BLaER1 (cell line): ENCODE data around the gene LRRC56.

Experiments
- H3K27ac ChIP-seq: shearing (Covaris generic); formaldehyde crosslinking; 2 replicates; pipeline ENCODE4 v1.8.1; 2022
- H3K27me3 ChIP-seq: shearing (Covaris generic); formaldehyde crosslinking; 2 replicates; pipeline ENCODE4 v1.8.1; 2022
- H3K36me3 ChIP-seq: shearing (Covaris generic); formaldehyde crosslinking; 2 replicates; pipeline ENCODE4 v1.8.1; 2022
- H3K4me1 ChIP-seq: shearing (Covaris generic); formaldehyde crosslinking; 2 replicates; pipeline ENCODE4 v1.8.1; 2022
- H3K4me2 ChIP-seq: shearing (Covaris generic); formaldehyde crosslinking; 2 replicates; pipeline ENCODE4 v1.8.1; 2022
- H3K4me3 ChIP-seq: shearing (Covaris generic); formaldehyde crosslinking; 2 replicates; pipeline ENCODE4 v1.8.1; 2022
- H3K9ac ChIP-seq: shearing (Covaris generic); formaldehyde crosslinking; 2 replicates; pipeline ENCODE4 v1.8.1; 2022
- H3K9me3 ChIP-seq: shearing (Covaris generic); formaldehyde crosslinking; 2 replicates; pipeline ENCODE4 v1.8.1; 2022
- H4K20me1 ChIP-seq: shearing (Covaris generic); formaldehyde crosslinking; 2 replicates; pipeline ENCODE4 v1.8.1; 2022
- Cebpa-rat ChIP-seq: shearing (Covaris generic); IDR thresholded peaks from 2 replicates; pipeline ENCODE4 v1.8.1; 2022

Gene LRRC56

DNA sequence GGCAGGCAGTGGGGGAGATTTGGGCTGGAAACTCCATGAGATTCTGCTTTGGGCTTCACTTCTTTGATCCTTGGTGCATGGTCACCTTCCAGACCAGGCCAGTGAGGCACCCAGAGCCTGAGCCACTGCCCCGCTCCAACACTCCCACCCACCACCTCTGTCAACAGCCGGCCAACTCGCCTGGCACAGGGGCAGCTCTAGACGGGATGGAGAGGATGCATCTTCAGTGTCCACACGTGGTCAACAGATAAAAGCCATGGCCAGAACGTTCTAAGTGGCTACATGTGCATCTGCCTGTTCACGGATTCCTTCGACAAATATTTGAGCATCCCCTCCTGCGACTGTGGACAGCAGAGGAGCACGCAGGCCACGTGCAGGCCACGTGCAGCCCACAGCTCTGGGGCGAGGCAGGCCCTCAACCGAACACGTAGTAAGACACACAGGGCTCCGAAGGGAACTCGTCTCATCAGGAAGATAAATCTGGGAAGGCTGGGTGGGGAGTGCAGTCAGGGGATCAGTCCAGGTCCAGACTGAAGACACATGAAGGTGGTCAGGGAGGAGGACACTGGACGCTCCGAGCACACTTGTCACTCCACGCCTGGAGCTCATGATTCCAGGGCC lies 1.2 kb downstream of the LRRC56 start:
- TF ChIP-seq Cebpa-rat = no peak
- Histone ChIP-seq H3K4me3 (peak overlapping the region; percentile 97; the same call in 1 of the 2 replicates), H3K9ac (peak overlapping the region; percentile 92), H3K27me3 (no peaks in the 10 kb centered on the region), H3K9me3 (no peaks in the 10 kb centered on the region), H3K4me1 (peaks cover 62% of the 10 kb centered on the region), H4K20me1 (peaks cover 22% of the 10 kb centered on the region), H3K36me3 (peaks cover 6% of the 10 kb centered on the region), H3K27ac (peak overlapping the region; percentile 99), H3K4me2 (peak overlapping the region; percentile 100)

GRCh38 chr11:539971-540481 lies 2.7 kb downstream of the LRRC56 start:
- Histone ChIP-seq H3K4me2 (no peak overlapping the region), H3K9ac (no peak overlapping the region), H3K27ac (0 out of 2 replicates have a peak overlapping the region, but pooled peaks have one; percentile 46), H3K27me3 (no peaks in the 10 kb centered on the region), H3K36me3 (no peaks in the 10 kb centered on the region), H3K4me3 (no peak overlapping the region), H3K9me3 (no peaks in the 10 kb centered on the region), H4K20me1 (peaks cover 7% of the 10 kb centered on the region; the same call in 1 of the 2 replicates), H3K4me1 (peaks cover 51% of the 10 kb centered on the region)
- TF ChIP-seq Cebpa-rat = no peak

GRCh38 chr11:540583-541432 lies 3.5 kb downstream of the LRRC56 start:
- no peak for TF ChIP-seq Cebpa-rat
- peak overlapping the region; percentile 46 for H3K4me2 ChIP-seq
- no peaks in the 10 kb centered on the region for H3K36me3 ChIP-seq
- H3K9me3 ChIP-seq = no peaks in the 10 kb centered on the region
- H3K27ac ChIP-seq = peak overlapping the region; percentile 31
- H3K27me3 ChIP-seq = no peaks in the 10 kb centered on the region
- H3K4me3 ChIP-seq = no peak overlapping the region
- peaks cover 7% of the 10 kb centered on the region; the same call in 1 of the 2 replicates for H4K20me1 ChIP-seq
- peak overlapping the region; percentile 58 for H3K9ac ChIP-seq
- H3K4me1 ChIP-seq = peaks cover 51% of the 10 kb centered on the region

DNA sequence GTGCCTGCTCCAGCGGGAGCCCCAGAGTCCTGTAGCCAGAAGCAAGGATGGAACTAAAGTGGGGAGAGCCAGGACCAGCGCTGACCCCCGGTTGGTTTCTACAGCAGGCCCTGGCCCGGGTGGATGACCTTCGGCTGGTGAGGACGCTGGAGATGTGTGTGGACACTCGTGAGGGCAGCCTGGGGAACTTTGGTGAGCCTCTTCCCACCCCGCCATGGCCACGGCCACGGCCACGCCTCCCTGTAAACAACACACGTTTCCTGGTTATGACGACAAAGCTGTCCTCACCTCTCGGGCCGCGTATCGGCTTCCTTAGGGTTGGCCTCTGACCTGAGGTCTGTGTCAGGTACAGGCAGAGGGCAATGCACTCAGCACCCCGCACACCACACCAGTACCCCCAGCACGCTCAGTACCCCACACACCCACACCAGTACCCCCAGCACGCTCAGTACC lies 4.1 kb downstream of the LRRC56 start:
- no peak for TF ChIP-seq Cebpa-rat
- H4K20me1 ChIP-seq = peaks cover 7% of the 10 kb centered on the region; the same call in 1 of the 2 replicates
- 0 out of 2 replicates have a peak overlapping the region, but pooled peaks have one; percentile 31 for H3K27ac ChIP-seq
- no peaks in the 10 kb centered on the region for H3K36me3 ChIP-seq
- no peaks in the 10 kb centered on the region for H3K27me3 ChIP-seq
- peaks cover 45% of the 10 kb centered on the region for H3K4me1 ChIP-seq
- H3K9me3 ChIP-seq = no peaks in the 10 kb centered on the region
- no peak overlapping the region for H3K4me3 ChIP-seq
- no peak overlapping the region for H3K9ac ChIP-seq
- H3K4me2 ChIP-seq = peak overlapping the region; percentile 46; the same call in 1 of the 2 replicates

- TF ChIP-seq Cebpa-rat = no peak
- H3K4me1 ChIP-seq = peaks cover 24% of the 10 kb centered on the region
- H3K4me3 ChIP-seq = no peak overlapping the region
- no peak overlapping the region for H3K27ac ChIP-seq
- no peaks in the 10 kb centered on the region for H3K27me3 ChIP-seq
- no peak overlapping the region for H3K9ac ChIP-seq
- H4K20me1 ChIP-seq = no peaks in the 10 kb centered on the region
- no peak overlapping the region for H3K4me2 ChIP-seq
- H3K36me3 ChIP-seq = no peaks in the 10 kb centered on the region
- H3K9me3 ChIP-seq = no peaks in the 10 kb centered on the region
Measured at GRCh38 chr11:544817-545166, 7.5 kb downstream of the LRRC56 start.

DNA sequence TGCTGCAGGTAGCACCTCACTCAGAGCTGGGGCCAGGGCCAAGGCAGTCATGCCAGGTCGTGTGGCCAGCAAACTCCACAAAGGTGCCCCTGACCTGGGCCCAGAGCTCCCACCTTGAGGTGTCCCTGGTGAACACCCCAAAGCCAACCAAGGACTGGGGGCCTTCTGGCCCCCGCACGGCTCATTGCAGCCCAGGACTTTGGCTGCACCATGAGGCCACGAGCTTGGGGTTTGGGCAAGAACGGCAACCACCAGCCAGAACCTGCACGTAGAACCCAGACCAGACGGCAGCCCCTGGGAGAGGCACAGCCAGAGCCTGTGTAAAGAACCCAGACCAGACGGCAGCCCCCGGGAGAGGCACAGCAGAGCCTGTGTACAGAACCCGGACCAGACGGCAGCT lies 7.8 kb downstream of the LRRC56 start:
- TF ChIP-seq Cebpa-rat = no peak
- no peak overlapping the region for H3K9ac ChIP-seq
- no peak overlapping the region for H3K27ac ChIP-seq
- no peak overlapping the region for H3K4me3 ChIP-seq
- no peaks in the 10 kb centered on the region; the same call in 1 of the 2 replicates for H3K36me3 ChIP-seq
- no peak overlapping the region for H3K4me2 ChIP-seq
- no peaks in the 10 kb centered on the region for H4K20me1 ChIP-seq
- H3K9me3 ChIP-seq = no peaks in the 10 kb centered on the region
- H3K4me1 ChIP-seq = peaks cover 20% of the 10 kb centered on the region
- no peaks in the 10 kb centered on the region for H3K27me3 ChIP-seq

- no peaks in the 10 kb centered on the region; the same call in 1 of the 2 replicates for H3K36me3 ChIP-seq
- H3K4me2 ChIP-seq = no peak overlapping the region
- no peak overlapping the region for H3K4me3 ChIP-seq
- H3K27me3 ChIP-seq = no peaks in the 10 kb centered on the region
- H3K9me3 ChIP-seq = no peaks in the 10 kb centered on the region
- H3K9ac ChIP-seq = no peak overlapping the region
- no peak overlapping the region for H3K27ac ChIP-seq
- peaks cover 20% of the 10 kb centered on the region for H3K4me1 ChIP-seq
- TF ChIP-seq Cebpa-rat = no peak
- H4K20me1 ChIP-seq = no peaks in the 10 kb centered on the region; the same call in 1 of the 2 replicates
Measured at GRCh38 chr11:548700-549603, 11.6 kb downstream of the LRRC56 start.

- Histone ChIP-seq H3K9me3 (no peaks in the 10 kb centered on the region), H3K36me3 (no peaks in the 10 kb centered on the region; the same call in 1 of the 2 replicates), H3K4me1 (peaks cover 29% of the 10 kb centered on the region), H3K9ac (no peak overlapping the region), H3K27ac (no peak overlapping the region), H3K27me3 (peaks cover under 1% of the 10 kb centered on the region; the same call in 1 of the 2 replicates), H3K4me2 (no peak overlapping the region), H4K20me1 (no peaks in the 10 kb centered on the region; the same call in 1 of the 2 replicates), H3K4me3 (no peak overlapping the region)
- TF ChIP-seq Cebpa-rat = no peak
Measured at GRCh38 chr11:550021-550745, 12.9 kb downstream of the LRRC56 start.
